ENCODE data around the gene SRI.
"Not testable (repeated sequence)": the region's sequence is repeated elsewhere in the genome, so short reads cannot be mapped to it uniquely, and the experiment has no call there.

Gene SRI, protein sequence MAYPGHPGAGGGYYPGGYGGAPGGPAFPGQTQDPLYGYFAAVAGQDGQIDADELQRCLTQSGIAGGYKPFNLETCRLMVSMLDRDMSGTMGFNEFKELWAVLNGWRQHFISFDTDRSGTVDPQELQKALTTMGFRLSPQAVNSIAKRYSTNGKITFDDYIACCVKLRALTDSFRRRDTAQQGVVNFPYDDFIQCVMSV

DNA sequence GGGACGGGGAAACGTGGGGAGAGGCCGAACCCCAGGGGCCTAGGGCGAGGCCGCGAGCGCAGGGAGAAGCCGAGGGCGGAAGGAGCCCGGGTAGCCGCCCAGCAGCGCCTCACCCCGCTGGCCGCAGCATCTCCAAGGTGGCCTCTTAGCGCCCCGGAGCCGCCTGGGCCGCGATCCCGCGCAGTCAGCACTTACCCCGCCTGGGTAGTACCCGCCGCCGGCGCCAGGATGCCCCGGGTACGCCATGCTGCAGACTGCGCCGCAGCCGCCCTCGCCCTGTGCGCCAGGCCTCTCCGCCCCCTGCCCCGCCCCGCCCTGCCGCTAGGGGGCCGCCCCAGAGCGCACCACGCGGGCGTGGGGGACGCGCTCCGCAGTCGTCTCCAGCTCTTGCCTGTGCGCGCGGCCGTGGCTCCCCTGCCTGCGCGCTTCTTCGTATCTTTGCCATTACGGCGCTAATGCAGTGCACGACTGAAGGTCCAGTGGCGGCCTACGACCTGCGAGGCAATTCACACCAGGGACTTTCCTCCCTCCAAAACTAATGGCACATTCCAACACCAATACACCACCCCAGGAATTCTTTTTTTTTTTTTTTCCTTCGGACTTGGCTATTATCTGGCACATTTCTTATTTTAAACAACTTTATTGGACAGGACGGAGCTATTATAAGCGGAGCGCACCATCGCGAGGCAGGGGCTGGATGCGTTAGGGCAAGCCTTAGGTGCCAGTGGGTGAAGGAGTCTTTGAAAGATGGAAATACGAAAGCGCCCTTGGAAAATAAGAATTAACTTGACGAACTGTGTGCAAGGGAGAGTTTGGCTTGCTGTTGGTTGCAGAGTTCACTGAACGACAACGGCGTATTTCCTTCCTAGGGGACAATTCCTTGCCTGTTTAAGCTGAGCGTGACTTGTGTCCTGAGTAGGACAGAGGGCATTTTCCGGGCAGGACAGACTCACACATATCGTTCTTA is at the start of gene SRI:
Gene SRI, minus strand, starts transcription at position 258 of the 967 bp plus-strand sequence. Its CDS starts 12 bp downstream, at position 246.
- H3K4me3 Mint-ChIP-seq = peak within 1 kb of the TSS; percentile 100
- peak within 1 kb of the TSS; percentile 100 for H3K27ac Mint-ChIP-seq
- H3K36me3 Mint-ChIP-seq = no peaks in the 10 kb centered on the region
- no peaks in the 10 kb centered on the region for H3K9me3 Mint-ChIP-seq
- no peaks in the 10 kb centered on the region for H3K27me3 Mint-ChIP-seq
- H3K4me1 Mint-ChIP-seq = peaks cover 42% of the 10 kb centered on the region

DNA sequence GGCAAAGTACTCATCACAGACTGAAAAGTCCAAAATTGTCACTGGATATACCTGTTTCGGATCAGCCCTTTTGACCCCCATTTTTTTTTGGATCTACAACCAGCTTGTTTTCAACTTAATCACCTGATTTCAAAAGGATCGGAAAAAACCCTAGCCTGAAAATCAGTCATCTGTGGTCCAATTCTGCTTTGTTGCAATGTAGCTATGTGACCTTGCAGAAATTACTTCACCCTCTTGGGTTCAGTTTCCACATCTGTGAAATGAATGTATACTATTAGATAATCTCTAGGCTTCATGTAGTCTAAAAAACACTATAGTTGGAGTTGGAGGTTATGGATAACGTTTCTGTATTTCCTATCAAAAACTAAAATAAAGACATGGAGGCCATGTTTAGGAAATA is 49.7 kb upstream of the SRI start:
- Mint-ChIP-seq H3K4me3 (no peak overlapping the region), H3K36me3 (no peaks in the 10 kb centered on the region), H3K27ac (no peak overlapping the region), H3K4me1 (no peaks in the 10 kb centered on the region), H3K9me3 (no peaks in the 10 kb centered on the region), H3K27me3 (peaks cover 6% of the 10 kb centered on the region)

DNA sequence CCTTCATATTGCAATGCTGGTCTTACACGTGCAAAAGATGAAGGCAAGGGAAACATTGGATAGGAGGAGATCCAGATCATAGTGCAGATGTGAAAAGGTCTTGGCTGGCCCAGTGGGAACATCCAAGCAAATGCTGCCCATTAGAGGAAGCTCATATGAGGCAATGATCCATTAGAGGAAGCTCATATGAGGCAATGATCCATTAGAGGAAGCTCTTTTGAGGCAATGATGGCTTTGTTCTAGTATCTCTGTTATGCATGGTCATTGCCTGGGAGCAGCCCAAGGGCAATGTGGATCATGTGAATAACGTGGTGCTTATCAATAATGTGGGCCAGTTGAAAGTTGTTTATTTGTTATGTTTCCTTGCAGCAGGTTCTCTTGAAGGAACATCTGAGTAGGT is 49.0 kb upstream of the SRI start:
- H3K36me3 Mint-ChIP-seq = no peaks in the 10 kb centered on the region
- H3K9me3 Mint-ChIP-seq = no peaks in the 10 kb centered on the region

DNA sequence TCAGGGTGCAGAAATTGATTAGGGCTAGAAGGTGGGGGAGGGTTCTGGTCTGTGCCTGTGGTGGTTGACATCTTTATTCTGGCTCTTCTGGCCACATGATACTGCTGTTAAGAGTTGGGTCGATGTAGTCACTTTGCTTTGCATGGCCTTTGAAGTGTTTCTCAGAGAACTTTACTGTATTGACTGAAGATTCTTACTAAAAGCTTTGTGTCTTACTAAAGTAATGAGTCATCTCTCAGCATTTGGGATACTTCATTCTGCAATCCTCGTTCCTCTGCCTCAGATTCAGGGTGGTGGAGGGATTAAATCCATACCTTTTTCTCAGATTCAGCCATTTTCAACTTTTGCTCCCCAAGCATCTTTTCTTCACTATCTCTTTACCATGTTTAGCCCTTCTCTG is 48.2 kb upstream of the SRI start:
- Mint-ChIP-seq H3K4me1 (no peaks in the 10 kb centered on the region), H3K9me3 (no peaks in the 10 kb centered on the region), H3K4me3 (no peak overlapping the region), H3K27me3 (peaks cover 3% of the 10 kb centered on the region), H3K27ac (no peak overlapping the region), H3K36me3 (no peaks in the 10 kb centered on the region)

More for the DNA sequence above, 49.0 kb upstream of the SRI start:
- no peak overlapping the region for H3K27ac Mint-ChIP-seq
- H3K27me3 Mint-ChIP-seq = peaks cover 6% of the 10 kb centered on the region
- no peaks in the 10 kb centered on the region for H3K4me1 Mint-ChIP-seq
- H3K4me3 Mint-ChIP-seq = no peak overlapping the region

DNA sequence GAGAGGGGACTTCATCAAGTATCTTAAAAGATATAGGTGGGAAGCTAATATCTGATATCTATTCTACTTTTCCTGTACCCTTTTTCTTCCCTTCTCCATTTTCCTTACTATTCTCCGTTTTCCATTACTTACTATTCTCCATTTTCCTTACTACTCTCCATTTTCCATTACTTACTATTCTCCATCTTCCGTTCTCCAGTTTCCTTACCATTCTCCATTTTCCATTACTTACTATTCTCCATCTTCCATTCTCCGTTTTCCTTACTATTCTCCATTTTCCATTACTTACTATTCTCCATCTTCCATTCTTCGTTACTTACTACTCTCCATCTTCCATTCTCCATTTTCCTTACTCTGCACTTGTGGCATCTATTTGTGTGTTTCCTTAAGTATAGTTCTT is 47.6 kb upstream of the SRI start:
- no peak overlapping the region for H3K27ac Mint-ChIP-seq
- no peak overlapping the region for H3K4me3 Mint-ChIP-seq
- H3K4me1 Mint-ChIP-seq = no peaks in the 10 kb centered on the region
- peaks cover 3% of the 10 kb centered on the region for H3K27me3 Mint-ChIP-seq
- H3K36me3 Mint-ChIP-seq = no peaks in the 10 kb centered on the region
- no peaks in the 10 kb centered on the region for H3K9me3 Mint-ChIP-seq

DNA sequence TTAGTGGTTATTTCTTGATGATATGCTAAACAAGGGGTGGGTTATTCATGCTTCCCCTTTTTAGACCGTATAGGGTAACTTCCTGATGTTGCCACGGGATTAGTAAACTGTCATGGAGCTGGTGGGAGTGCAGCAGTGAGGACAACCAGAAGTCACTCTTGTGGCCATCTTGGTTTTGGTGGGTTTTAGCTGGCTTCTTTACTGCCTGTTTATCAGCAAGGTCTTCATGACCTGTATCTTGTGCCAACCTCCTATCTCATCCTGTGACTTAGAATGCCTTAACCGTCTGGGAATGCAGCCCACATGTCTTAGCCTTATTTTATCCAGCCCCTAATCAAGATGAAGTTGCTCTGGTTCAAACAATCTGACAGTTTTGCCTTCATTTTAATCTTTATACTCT is 45.1 kb upstream of the SRI start:
- H3K27me3 Mint-ChIP-seq, H3K36me3 Mint-ChIP-seq, H3K27ac Mint-ChIP-seq, H3K9me3 Mint-ChIP-seq, H3K4me1 Mint-ChIP-seq, H3K4me3 Mint-ChIP-seq: not testable (repeated sequence)

DNA sequence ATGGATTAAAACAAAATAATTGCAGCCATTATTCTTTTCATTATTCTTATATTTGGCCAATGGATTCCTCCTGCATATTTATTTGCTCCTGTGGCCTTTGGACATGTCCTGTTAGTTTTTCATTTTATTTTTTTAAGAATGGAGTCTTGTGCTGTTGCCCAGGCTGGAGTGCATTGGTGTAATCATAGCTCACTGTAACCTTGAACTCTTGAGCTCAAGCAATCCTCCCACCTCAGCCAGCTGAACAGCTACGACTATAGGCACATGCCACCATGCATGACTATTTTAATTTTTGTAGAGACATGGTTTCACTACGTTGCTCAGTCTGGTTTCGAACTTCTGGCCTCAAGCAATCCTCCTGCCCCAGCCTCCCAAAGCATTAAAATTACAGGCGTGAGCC is 42.7 kb upstream of the SRI start:
- Mint-ChIP-seq H3K27me3 (peaks cover 9% of the 10 kb centered on the region), H3K27ac (no peak overlapping the region)

DNA sequence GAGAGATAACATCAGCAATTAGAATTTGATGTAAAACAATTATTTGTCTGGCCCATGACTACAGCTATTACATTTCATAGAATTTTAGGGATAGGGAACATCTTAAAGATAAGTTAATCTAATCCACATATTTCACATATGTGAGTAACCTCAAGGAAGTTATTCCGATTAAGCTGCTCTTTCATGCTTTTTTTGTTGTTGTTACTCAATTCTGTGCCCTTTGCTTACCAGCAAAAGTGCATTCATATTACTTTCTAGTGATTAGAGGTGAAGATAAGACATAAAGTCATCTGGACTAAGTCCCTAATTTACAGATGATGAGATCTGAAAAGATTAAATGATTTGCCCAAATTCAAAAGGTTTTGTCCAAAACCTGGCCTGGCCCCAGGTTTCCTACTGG is 40.9 kb upstream of the SRI start:
- Mint-ChIP-seq H3K36me3 (no peaks in the 10 kb centered on the region), H3K27ac (no peak overlapping the region), H3K27me3 (peaks cover 20% of the 10 kb centered on the region), H3K9me3 (no peaks in the 10 kb centered on the region), H3K4me1 (no peaks in the 10 kb centered on the region), H3K4me3 (no peak overlapping the region)

More for the DNA sequence above, 42.7 kb upstream of the SRI start:
- no peaks in the 10 kb centered on the region for H3K36me3 Mint-ChIP-seq
- no peaks in the 10 kb centered on the region for H3K9me3 Mint-ChIP-seq
- no peaks in the 10 kb centered on the region for H3K4me1 Mint-ChIP-seq
- H3K4me3 Mint-ChIP-seq = no peak overlapping the region

DNA sequence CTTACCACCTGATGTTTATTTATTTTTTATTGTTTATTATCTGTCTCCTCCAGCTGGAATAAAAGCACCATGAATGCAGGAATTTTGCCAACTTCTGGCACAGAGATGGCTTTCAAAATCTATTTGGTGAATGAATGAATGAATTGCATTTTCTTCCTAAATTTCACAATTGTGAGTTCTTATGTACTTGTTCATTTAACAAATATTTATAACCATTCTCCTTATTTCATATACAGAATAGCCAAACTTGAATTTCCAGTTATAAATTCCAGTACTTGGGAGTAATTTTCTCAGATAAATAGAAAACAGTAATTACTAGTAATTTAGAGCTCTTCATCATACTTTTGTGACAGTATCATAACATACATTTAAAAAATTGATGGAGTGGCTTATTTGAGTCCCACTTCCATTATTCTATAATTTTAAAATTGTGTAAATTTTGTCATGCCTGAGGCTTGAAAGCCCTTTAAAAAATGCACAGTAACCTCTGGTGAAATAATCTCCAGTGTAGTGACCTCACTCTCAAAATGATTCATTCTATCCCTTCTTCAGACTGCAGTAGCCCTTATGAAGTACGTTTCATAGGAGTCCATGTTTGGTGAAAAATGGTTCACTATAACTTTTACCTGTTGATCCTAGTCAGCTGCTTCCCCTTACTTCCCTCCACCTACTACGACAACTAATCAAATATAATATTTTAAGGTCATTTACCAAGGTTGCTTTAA is 40.0 kb upstream of the SRI start:
- Mint-ChIP-seq H3K9me3 (no peaks in the 10 kb centered on the region), H3K27me3 (peaks cover 20% of the 10 kb centered on the region), H3K27ac (no peak overlapping the region), H3K4me3 (no peak overlapping the region), H3K4me1 (no peaks in the 10 kb centered on the region), H3K36me3 (no peaks in the 10 kb centered on the region)

DNA sequence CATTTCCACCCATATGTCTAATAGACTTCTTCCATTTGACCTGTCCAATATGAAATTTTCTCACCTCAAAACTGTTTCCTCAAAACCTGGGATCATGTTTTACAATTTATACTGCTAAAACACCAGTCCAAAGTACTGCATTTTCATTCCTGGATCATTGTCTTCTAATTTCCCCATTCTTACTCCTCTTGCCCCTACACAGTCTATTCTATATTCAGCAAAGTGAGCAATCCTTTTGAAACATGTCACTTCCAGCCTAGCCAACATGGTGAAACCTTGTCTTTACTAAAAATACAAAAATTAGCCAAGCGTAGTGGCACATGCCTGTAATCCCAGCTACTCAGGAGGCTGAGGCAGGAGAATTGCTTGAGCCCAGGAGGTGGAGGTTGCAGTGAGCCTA is 38.5 kb upstream of the SRI start:
- not testable (repeated sequence) for H3K27ac Mint-ChIP-seq, H3K4me1 Mint-ChIP-seq, H3K4me3 Mint-ChIP-seq, H3K36me3 Mint-ChIP-seq
- Mint-ChIP-seq H3K9me3 (peaks cover 11% of the 10 kb centered on the region), H3K27me3 (peaks cover 18% of the 10 kb centered on the region)

DNA sequence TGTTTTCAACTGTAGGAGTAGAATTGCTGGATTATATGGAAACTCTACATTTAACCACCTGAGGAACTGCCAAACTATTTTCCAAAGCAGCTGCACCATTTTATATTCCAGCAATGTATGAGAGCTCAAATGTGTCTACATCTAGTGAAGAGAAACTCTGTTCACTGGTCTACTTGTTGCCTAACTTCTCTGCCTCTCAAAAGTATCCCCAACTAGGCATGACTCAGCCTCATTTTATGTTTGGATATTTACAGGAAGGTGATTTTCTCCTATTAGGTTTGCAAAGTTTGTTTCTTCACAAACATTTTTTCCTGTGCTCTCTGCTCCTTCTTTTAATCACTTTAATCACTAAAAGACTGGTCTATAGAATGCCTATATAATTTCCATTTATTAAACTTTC is 37.1 kb upstream of the SRI start:
- H3K9me3 Mint-ChIP-seq = peaks cover 11% of the 10 kb centered on the region
- H3K27ac Mint-ChIP-seq = no peak overlapping the region
- H3K4me1 Mint-ChIP-seq = no peaks in the 10 kb centered on the region
- H3K27me3 Mint-ChIP-seq = peaks cover 19% of the 10 kb centered on the region
- peaks cover 4% of the 10 kb centered on the region for H3K36me3 Mint-ChIP-seq
- H3K4me3 Mint-ChIP-seq = no peak overlapping the region

DNA sequence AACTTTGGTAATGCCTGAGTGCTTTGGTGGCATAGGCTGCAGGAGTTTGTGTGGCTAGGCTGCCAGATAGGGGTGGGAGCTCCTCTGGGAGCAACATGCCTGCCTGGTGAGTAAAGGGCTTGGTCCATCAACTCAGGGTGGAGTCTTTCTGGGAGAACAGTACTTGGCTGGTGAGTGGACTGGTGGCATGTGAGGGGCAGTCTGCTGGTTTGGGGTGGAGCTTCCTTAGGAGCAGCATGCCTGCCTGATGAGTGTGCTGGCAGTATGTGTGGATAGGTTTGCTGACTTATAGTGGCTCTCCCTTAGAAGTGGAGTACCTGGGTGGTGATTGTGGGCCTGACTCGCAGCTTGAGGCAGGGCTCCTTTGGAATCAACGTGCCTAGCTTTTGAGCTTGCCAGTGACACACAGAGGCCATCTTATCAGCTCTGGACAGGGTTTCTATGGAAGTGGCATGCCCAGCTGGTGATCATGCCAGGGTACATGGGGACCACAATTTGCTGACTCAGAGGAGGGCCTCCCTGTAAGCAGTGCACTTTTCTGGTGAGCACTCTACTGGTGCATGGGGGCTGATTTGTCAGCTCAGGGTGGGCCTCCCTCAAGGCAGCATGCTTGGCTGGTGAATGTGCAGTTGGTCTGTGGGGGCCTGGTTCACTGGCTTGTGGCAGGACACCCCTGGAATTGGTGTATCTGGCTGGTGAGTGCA is 35.0 kb upstream of the SRI start:
- H3K4me1 Mint-ChIP-seq = no peaks in the 10 kb centered on the region
- peaks cover 4% of the 10 kb centered on the region for H3K36me3 Mint-ChIP-seq
- H3K9me3 Mint-ChIP-seq = peaks cover 11% of the 10 kb centered on the region
- H3K27me3 Mint-ChIP-seq = peaks cover 21% of the 10 kb centered on the region
- no peak overlapping the region for H3K27ac Mint-ChIP-seq
- no peak overlapping the region for H3K4me3 Mint-ChIP-seq

DNA sequence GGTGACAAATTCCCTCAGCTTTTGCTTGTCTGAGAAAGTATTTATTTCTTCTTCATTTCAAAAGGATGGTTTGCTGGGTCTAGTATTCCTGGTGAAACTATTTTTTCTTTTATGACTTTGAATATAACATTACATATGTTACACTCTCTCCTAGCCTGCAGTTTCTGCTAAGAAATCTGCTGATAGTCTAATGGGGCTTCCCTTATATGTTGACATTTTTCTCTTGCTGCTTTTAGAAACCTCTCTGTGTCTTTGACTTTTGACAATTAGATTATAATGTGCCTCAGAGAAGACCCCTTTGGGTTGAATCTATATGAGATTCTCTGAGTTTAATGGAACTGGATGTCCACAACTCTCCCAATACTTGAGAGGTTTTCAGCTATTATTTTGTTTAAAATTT is 33.8 kb upstream of the SRI start:
- Mint-ChIP-seq H3K27me3 (peaks cover 21% of the 10 kb centered on the region), H3K27ac (no peak overlapping the region), H3K36me3 (peaks cover 4% of the 10 kb centered on the region)

DNA sequence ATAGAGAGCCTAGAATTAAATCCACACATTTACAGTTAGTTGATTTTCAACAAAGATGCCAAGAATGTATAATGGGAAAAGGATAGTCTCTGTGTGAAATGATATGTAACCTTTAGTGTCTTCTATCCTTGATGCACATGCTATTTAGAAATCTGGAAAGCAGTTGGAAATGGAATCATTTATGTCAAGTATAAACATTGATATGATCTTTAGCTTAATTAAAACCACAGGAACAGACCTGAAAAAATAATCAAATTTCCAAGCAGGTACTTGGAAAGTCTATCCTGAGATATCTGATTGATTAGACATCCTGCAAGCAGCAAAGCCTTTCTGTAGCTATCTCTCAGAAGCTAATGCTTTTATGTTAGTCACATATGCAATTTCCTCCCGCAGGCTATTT is 24.4 kb upstream of the SRI start:
- no peak overlapping the region for H3K27ac Mint-ChIP-seq
- H3K27me3 Mint-ChIP-seq = peaks cover 6% of the 10 kb centered on the region
- H3K4me3 Mint-ChIP-seq = no peak overlapping the region
- H3K36me3 Mint-ChIP-seq = no peaks in the 10 kb centered on the region
- H3K9me3 Mint-ChIP-seq = no peaks in the 10 kb centered on the region
- no peaks in the 10 kb centered on the region for H3K4me1 Mint-ChIP-seq

More for the DNA sequence above, 33.8 kb upstream of the SRI start:
- peaks cover 11% of the 10 kb centered on the region for H3K9me3 Mint-ChIP-seq
- no peak overlapping the region for H3K4me3 Mint-ChIP-seq
- H3K4me1 Mint-ChIP-seq = no peaks in the 10 kb centered on the region

DNA sequence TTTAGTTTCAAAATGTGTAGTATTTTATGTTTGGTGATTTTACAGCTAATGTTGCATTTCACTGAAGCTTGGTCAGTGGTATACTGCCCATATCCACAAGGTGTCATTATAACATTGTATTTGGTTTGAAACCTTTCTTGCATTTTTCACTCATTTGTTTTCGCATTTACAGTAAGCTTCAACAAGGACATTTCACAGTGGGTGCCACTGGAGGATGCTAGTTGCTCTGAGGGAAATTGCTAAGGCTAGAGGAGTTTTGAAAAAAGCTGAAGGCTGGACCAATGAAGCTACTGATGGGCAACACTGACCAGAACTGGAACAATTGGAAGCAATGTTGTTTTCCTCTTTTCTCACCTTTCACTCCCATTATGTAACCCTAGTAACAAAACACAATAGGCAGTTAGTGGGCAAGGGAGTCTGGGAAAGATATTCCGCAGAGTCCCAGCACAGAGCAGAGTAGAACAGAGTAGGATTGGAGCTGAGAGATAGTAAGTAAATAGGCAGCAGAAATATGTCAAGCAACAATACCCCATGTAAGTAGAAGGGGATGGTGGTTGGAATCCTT is 23.6 kb upstream of the SRI start:
- H3K9me3 Mint-ChIP-seq = no peaks in the 10 kb centered on the region
- H3K36me3 Mint-ChIP-seq = no peaks in the 10 kb centered on the region
- H3K27me3 Mint-ChIP-seq = peaks cover 6% of the 10 kb centered on the region
- H3K4me3 Mint-ChIP-seq = no peak overlapping the region
- no peak overlapping the region for H3K27ac Mint-ChIP-seq
- no peaks in the 10 kb centered on the region for H3K4me1 Mint-ChIP-seq
